ENCODE data around the gene LIPH. TPM values are rescaled to one million over a fixed set of nuclear protein-coding genes. Genes with fewer than 3 reads are reported as not detected.

Gene LIPH
- total and polyA plus RNA-seq, 4 donors = 0.62 to 3.6 (median 0.77) TPM; not detected in 1

- DNase-seq = no peak
- H3K27ac ChIP-seq (ENCODE audit: low read depth in 1 of 2, low read length in 2 of 2) = no peak overlapping the region
- no peaks in the 10 kb centered on the region for H3K36me3 ChIP-seq (ENCODE audit: control insufficient read depth in 1 of 2, insufficient read depth in 2 of 2, low read length in 1 of 2)
- H3K4me3 ChIP-seq (ENCODE audit: low read length in 2 of 2) = no peak overlapping the region
- no peak for ATAC-seq (ENCODE audit: low FRiP score)
- no peaks in the 10 kb centered on the region for H3K4me1 ChIP-seq (ENCODE audit: control insufficient read depth in 1 of 2, insufficient read depth in 2 of 2, low read length in 2 of 2)
- H3K9me3 ChIP-seq (ENCODE audit: control insufficient read depth, low read length) = no peaks in the 10 kb centered on the region
- 59 to 60% methylated on average over 5 of the region's 5 CpGs for WGBS, 2 donors
- intact Hi-C loops (cut with DNase I) = no loop called here
- H3K27me3 ChIP-seq (ENCODE audit: control insufficient read depth in 1 of 2, insufficient read depth in 2 of 2, low read length in 1 of 2) = no peaks in the 10 kb centered on the region
Observed at GRCh38 chr3:185530856-185531255, 21.5 kb downstream of the LIPH start.

GRCh38 chr3:185528532-185528931 lies 23.9 kb downstream of the LIPH start:
- WGBS, 2 donors = 88 to 89% methylated on average over 6 of the region's 6 CpGs
- ATAC-seq (ENCODE audit: low FRiP score) = no peak
- H3K27me3 ChIP-seq (ENCODE audit: control insufficient read depth in 1 of 2, insufficient read depth in 2 of 2, low read length in 1 of 2) = no peaks in the 10 kb centered on the region
- H3K4me3 ChIP-seq (ENCODE audit: low read length in 2 of 2) = no peak overlapping the region
- H3K27ac ChIP-seq (ENCODE audit: low read depth in 1 of 2, low read length in 2 of 2) = no peak overlapping the region
- no peaks in the 10 kb centered on the region for H3K4me1 ChIP-seq (ENCODE audit: control insufficient read depth in 1 of 2, insufficient read depth in 2 of 2, low read length in 2 of 2)
- no peak for DNase-seq
- H3K9me3 ChIP-seq (ENCODE audit: control insufficient read depth, low read length) = no peaks in the 10 kb centered on the region
- no peaks in the 10 kb centered on the region for H3K36me3 ChIP-seq (ENCODE audit: control insufficient read depth in 1 of 2, insufficient read depth in 2 of 2, low read length in 1 of 2)
- intact Hi-C loops (cut with DNase I) = no loop called here

- no peaks in the 10 kb centered on the region for H3K4me1 ChIP-seq (ENCODE audit: control insufficient read depth in 1 of 2, insufficient read depth in 2 of 2, low read length in 2 of 2)
- ATAC-seq (ENCODE audit: low FRiP score) (no peak), DNase-seq (no peak)
- intact Hi-C loops (cut with DNase I) = no loop called here
- H3K27me3 ChIP-seq (ENCODE audit: control insufficient read depth in 1 of 2, insufficient read depth in 2 of 2, low read length in 1 of 2) = no peaks in the 10 kb centered on the region
- H3K9me3 ChIP-seq (ENCODE audit: control insufficient read depth, low read length) = no peaks in the 10 kb centered on the region
- no peaks in the 10 kb centered on the region for H3K36me3 ChIP-seq (ENCODE audit: control insufficient read depth in 1 of 2, insufficient read depth in 2 of 2, low read length in 1 of 2)
- 77 to 78% methylated on average over 9 of the region's 9 CpGs for WGBS, 2 donors
- H3K27ac ChIP-seq (ENCODE audit: low read depth in 1 of 2, low read length in 2 of 2) = no peak overlapping the region
- H3K4me3 ChIP-seq (ENCODE audit: low read length in 2 of 2) = no peak overlapping the region
Observed at GRCh38 chr3:185527364-185527763, 25.0 kb downstream of the LIPH start.

GRCh38 chr3:185526349-185526951 lies 25.9 kb downstream of the LIPH start:
- Histone ChIP-seq H3K27me3 (ENCODE audit: control insufficient read depth in 1 of 2, insufficient read depth in 2 of 2, low read length in 1 of 2) (no peaks in the 10 kb centered on the region), H3K27ac (ENCODE audit: low read depth in 1 of 2, low read length in 2 of 2) (no peak overlapping the region), H3K9me3 (ENCODE audit: control insufficient read depth, low read length) (no peaks in the 10 kb centered on the region), H3K4me1 (ENCODE audit: control insufficient read depth in 1 of 2, insufficient read depth in 2 of 2, low read length in 2 of 2) (no peaks in the 10 kb centered on the region), H3K4me3 (ENCODE audit: low read length in 2 of 2) (no peak overlapping the region), H3K36me3 (ENCODE audit: control insufficient read depth in 1 of 2, insufficient read depth in 2 of 2, low read length in 1 of 2) (no peaks in the 10 kb centered on the region)
- intact Hi-C loops (cut with DNase I) = no loop called here
- 54 to 56% methylated on average over 2 of the region's 2 CpGs for whole genome bisulfite sequencing, 2 donors
- ATAC-seq (ENCODE audit: low FRiP score) (no peak), DNase-seq (no peak)

- H3K27me3 ChIP-seq (ENCODE audit: control insufficient read depth in 1 of 2, insufficient read depth in 2 of 2, low read length in 1 of 2) = no peaks in the 10 kb centered on the region
- no peak overlapping the region for H3K27ac ChIP-seq (ENCODE audit: low read depth in 1 of 2, low read length in 2 of 2)
- WGBS, 2 donors = 60 to 64% methylated on average over 7 of the region's 7 CpGs
- no peaks in the 10 kb centered on the region for H3K4me1 ChIP-seq (ENCODE audit: control insufficient read depth in 1 of 2, insufficient read depth in 2 of 2, low read length in 2 of 2)
- no peak overlapping the region for H3K4me3 ChIP-seq (ENCODE audit: low read length in 2 of 2)
- no peaks in the 10 kb centered on the region for H3K36me3 ChIP-seq (ENCODE audit: control insufficient read depth in 1 of 2, insufficient read depth in 2 of 2, low read length in 1 of 2)
- DNase-seq (no peak), ATAC-seq (ENCODE audit: low FRiP score) (no peak)
- intact Hi-C loops (cut with DNase I) = no loop called here
- no peaks in the 10 kb centered on the region for H3K9me3 ChIP-seq (ENCODE audit: control insufficient read depth, low read length)
Observed at GRCh38 chr3:185521349-185522138, 30.8 kb downstream of the LIPH start.

- no peak overlapping the region for H3K27ac ChIP-seq (ENCODE audit: low read depth in 1 of 2, low read length in 2 of 2)
- no peak overlapping the region for H3K4me3 ChIP-seq (ENCODE audit: low read length in 2 of 2)
- H3K9me3 ChIP-seq (ENCODE audit: control insufficient read depth, low read length) = no peaks in the 10 kb centered on the region
- ATAC-seq (ENCODE audit: low FRiP score) = no peak
- no peak for DNase-seq
- H3K4me1 ChIP-seq (ENCODE audit: control insufficient read depth in 1 of 2, insufficient read depth in 2 of 2, low read length in 2 of 2) = no peaks in the 10 kb centered on the region
- H3K27me3 ChIP-seq (ENCODE audit: control insufficient read depth in 1 of 2, insufficient read depth in 2 of 2, low read length in 1 of 2) = no peaks in the 10 kb centered on the region
- WGBS, 2 donors = 66 to 73% methylated on average over 5 of the region's 5 CpGs
- intact Hi-C loops (cut with DNase I) = no loop called here
- H3K36me3 ChIP-seq (ENCODE audit: control insufficient read depth in 1 of 2, insufficient read depth in 2 of 2, low read length in 1 of 2) = no peaks in the 10 kb centered on the region
Observed at GRCh38 chr3:185519021-185519420, 33.4 kb downstream of the LIPH start.

- Histone ChIP-seq H3K36me3 (ENCODE audit: control insufficient read depth in 1 of 2, insufficient read depth in 2 of 2, low read length in 1 of 2) (no peaks in the 10 kb centered on the region), H3K27ac (ENCODE audit: low read depth in 1 of 2, low read length in 2 of 2) (no peak overlapping the region), H3K27me3 (ENCODE audit: control insufficient read depth in 1 of 2, insufficient read depth in 2 of 2, low read length in 1 of 2) (no peaks in the 10 kb centered on the region), H3K9me3 (ENCODE audit: control insufficient read depth, low read length) (no peaks in the 10 kb centered on the region), H3K4me3 (ENCODE audit: low read length in 2 of 2) (no peak overlapping the region), H3K4me1 (ENCODE audit: control insufficient read depth in 1 of 2, insufficient read depth in 2 of 2, low read length in 2 of 2) (no peaks in the 10 kb centered on the region)
- WGBS, 2 donors = 83 to 86% methylated on average over 2 of the region's 2 CpGs
- intact Hi-C loops (cut with DNase I) = no loop called here
- no peak for DNase-seq
- ATAC-seq (ENCODE audit: low FRiP score) = no peak
Observed at GRCh38 chr3:185517387-185518130, 34.8 kb downstream of the LIPH start.

GRCh38 chr3:185511711-185512110 lies 40.7 kb downstream of the LIPH start:
- WGBS, 2 donors = 88 to 89% methylated on average over 4 of the region's 4 CpGs
- DNase-seq = no peak
- Histone ChIP-seq H3K27me3 (ENCODE audit: control insufficient read depth in 1 of 2, insufficient read depth in 2 of 2, low read length in 1 of 2) (no peaks in the 10 kb centered on the region), H3K4me3 (ENCODE audit: low read length in 2 of 2) (no peak overlapping the region), H3K4me1 (ENCODE audit: control insufficient read depth in 1 of 2, insufficient read depth in 2 of 2, low read length in 2 of 2) (no peaks in the 10 kb centered on the region), H3K27ac (ENCODE audit: low read depth in 1 of 2, low read length in 2 of 2) (no peak overlapping the region), H3K36me3 (ENCODE audit: control insufficient read depth in 1 of 2, insufficient read depth in 2 of 2, low read length in 1 of 2) (no peaks in the 10 kb centered on the region), H3K9me3 (ENCODE audit: control insufficient read depth, low read length) (no peaks in the 10 kb centered on the region)
- ATAC-seq (ENCODE audit: low FRiP score) = no peak
- intact Hi-C loops (cut with DNase I) = no loop called here
